ENCODE measurements around the gene SORCS2.
"Not testable (repeated sequence)": the region's sequence is repeated elsewhere in the genome, so short reads cannot be mapped to it uniquely, and the experiment has no call there.

The SORCS2 gene

GRCh38 chr4:7553280-7553679, 360.9 kb downstream of the SORCS2 start:
- no peak for DNase-seq (ENCODE audit: low spot score)

- no peak for DNase-seq (ENCODE audit: low spot score)
These were observed 362.6 kb downstream of the SORCS2 start for GRCh38 chr4:7554905-7555304.

GRCh38 chr4:7556558-7556957, 364.2 kb downstream of the SORCS2 start:
- DNase-seq (ENCODE audit: low spot score) = no peak

DNA sequence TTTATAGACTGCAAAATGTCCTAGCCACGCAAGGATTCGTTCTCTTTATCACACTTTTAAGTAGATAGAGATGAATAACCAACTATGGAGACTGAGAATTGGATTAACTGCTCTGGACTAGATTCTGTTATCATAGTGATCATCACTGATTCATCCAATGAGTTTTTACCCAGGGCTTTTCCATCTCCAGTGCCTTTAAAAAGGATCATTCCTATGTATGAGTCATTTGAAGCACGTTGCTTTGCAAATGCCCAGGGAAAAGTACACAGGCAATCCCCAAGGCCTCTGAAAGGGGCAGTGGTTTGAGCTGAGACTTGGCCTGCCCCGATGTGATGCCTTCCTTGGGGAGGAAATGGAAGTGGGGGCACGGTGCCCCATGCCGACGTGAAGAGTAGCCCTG, 365.1 kb downstream of the SORCS2 start:
- DNase-seq (ENCODE audit: low spot score) = no peak

DNA sequence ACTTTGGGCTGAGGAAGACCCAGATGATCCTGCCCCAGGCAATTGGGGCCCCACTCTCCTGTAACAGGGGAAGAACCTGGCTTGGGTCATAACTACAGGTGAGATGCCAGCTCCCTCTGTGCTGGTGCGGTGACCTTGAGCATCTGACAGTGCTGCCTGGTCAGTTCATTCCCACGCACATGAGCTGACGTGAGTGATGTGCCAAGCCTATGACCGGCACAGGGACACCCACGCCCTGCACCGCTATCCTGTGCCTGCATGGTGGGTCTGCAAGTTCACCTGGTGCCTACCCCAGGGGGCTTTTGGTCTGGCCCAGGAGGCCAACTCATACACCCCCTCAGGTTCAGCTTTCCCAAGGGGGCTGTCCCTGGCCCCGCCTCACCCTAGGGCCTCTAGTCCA, 366.1 kb downstream of the SORCS2 start:
- no peak for DNase-seq (ENCODE audit: low spot score)

DNA sequence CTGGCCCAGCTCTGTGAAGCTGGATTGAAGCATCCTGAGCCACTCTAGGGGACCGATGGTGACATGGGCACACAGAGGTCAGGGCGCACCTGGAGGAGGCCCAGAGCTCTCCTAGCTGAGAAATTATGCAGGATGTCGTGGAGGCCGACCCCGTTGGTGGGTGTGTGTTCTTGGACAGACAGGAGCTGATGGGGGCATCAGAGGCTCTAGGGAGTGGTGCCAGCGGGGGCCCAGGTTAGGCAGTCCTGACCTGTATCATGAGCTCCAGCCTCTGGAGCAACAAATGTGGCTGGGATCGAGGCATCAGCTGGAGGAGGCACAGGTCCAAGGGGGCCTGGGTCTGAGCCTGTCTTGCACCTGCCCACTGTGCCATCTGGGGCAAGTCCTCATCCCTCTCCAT, 367.0 kb downstream of the SORCS2 start:
- DNase-seq (ENCODE audit: low spot score) = no peak

DNA sequence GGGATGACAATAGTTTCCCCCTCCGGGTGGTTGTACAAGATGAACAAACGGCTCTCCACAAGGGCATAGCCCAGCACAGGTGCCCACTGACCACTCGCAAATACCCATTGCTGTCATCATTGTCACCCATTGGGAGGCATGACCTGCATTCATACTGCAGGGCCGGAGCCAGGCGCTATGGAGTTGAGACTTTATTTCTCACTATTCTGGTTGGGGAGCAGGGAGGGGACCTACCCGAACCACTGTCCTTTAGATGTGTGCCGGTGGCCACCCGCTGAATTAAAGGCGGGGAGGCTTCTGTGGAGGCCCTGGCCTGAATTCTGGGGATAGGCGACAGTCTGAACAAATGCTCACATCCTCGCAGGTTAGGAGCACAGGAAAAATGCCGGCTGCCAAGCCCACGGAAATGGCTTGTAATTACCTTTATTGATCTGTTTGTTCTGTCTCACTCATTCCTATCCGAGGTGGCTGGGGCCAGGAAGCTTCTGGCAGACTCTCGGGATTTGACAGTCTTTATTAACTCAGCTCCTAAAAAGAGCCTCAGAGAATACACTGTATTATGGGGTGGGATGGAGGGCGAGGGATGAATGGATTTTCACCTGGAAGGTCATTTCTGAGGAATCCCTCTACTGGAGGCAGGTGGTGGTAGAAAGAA, 367.5 kb downstream of the SORCS2 start:
- no peak for DNase-seq (ENCODE audit: low spot score)

DNA sequence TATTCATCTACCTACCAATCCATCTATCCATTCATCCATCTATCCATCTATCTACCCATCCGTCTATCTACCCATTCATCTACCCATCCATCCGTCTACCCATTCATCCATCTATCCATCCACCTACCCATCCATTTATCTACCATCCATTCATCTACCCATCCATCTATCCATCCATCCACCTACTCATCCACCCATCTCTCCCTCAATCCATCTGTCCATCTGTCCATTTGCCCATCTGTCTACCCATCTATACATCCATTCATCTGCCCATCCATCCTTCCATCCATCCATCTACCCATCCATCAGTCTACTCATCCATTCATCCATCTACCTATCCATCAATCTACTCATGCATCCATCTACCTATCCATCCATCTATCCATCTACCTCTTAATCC, 369.2 kb downstream of the SORCS2 start:
- DNase-seq (ENCODE audit: low spot score) = no peak

- DNase-seq (ENCODE audit: low spot score) = no peak
These were observed 371.9 kb downstream of the SORCS2 start for GRCh38 chr4:7564242-7564641.

GRCh38 chr4:7565483-7565882, 373.1 kb downstream of the SORCS2 start:
- DNase-seq (ENCODE audit: low spot score) = no peak

GRCh38 chr4:7569810-7570783, 377.8 kb downstream of the SORCS2 start:
- no peak for DNase-seq (ENCODE audit: low spot score)

GRCh38 chr4:7571001-7571400, 378.7 kb downstream of the SORCS2 start:
- no peak for DNase-seq (ENCODE audit: low spot score)

DNA sequence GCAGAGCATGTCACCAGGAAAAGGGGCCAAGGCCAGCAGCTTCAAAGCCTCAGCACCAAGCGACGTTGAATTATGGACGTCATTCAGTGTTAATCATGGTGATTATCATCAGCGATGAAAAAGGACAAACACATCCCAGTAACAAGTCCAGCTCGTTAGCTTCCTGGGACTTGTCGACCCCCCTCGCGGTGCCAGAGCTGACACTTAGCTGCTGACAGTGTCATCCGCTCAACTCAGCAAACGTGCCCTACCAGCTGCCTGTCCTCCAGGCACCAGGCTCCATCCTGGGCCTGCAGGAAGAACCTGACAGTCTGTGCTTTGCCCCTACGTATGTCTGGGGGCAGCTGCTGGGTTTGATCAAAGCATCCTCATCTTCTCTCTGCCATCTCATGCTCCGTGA, 379.4 kb downstream of the SORCS2 start:
- DNase-seq (ENCODE audit: low spot score) = no peak

- DNase-seq (ENCODE audit: low spot score) = no peak
These were observed 380.6 kb downstream of the SORCS2 start for GRCh38 chr4:7572894-7573293.

GRCh38 chr4:7573576-7574091, 381.3 kb downstream of the SORCS2 start:
- no peak for DNase-seq (ENCODE audit: low spot score)

DNA sequence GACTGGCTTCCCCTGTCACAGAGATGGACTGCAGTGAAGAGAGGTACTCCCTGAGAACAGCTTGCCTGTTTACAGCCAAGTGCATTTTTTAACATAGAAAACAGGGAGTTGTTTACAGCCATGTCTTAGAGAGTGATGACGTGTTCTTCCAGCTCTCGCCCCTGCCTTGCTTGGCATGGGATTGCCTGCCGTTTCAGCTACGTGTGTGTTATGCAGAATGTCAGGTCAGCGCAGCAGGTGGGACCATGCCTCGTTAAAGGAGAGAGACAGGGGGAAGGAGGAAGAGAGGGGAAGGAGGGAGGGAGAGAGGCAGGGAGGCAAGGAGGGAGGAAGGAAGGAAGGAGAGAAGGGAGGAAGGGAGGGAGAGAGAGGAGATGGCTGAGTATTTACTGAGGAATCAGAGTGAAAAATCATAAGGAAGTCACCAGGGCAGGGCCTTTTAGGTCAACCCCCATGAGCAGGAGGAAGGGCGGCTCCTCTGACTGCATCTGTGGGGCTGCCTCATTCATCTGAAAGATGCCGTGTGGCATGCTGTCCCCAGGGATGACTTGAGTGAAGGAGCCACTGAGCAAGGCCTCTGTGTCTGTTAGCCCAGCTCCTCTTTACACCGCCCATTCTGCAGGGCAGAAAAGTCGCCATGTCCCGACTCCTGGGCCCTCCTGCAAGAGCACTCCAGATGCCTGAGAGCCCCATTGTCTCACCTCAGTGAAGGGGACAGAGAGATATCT, 382.1 kb downstream of the SORCS2 start:
- DNase-seq (ENCODE audit: low spot score) = no peak

DNA sequence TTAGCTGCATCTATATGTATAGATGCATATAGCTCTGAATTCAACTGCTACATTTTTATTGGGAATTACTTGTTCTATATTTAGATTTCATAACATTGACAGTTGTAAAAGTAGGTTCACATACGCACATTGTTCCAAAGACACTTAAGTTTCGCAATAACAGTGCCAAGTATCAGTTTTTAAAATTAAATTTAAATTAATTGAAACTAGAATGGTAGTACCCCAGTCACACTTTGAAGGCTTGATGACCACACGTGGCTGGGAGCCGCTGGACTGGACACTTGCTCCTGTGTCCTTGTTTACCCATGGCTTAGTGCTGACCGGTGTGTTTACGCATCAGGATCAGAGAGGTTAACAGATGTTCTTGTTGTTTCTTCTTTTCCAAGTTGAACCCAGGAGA, 383.1 kb downstream of the SORCS2 start:
- no peak for DNase-seq (ENCODE audit: low spot score)

DNA sequence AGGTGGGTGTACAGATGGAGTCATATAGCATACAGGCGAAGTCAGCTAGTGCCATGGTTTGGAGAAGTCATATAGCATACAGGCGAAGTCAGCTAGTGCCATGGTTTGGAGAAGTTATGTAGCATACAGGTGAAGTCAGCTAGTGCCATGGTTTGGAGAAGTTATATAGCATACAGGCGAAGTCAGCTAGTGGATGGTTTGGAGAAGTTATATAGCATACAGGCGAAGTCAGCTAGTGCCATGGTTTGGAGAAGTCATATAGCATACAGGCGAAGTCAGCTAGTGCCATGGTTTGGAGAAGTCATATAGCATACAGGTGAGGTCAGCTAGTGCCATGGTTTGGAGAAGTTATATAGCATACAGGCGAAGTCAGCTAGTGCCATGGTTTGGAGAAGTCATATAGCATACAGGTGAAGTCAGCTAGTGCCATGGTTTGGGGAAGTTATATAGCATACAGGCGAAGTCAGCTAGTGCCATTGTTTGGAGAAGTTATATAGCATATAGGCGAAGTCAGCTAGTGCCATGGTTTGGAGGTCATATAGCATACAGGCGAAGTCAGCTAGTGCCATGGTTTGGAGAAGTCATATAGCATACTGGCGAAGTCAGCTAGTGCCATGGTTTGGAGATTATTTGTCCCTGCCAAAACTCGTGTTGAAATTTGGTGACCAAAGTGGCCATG, 385.2 kb downstream of the SORCS2 start:
- DNase-seq (ENCODE audit: low spot score) = not testable (repeated sequence)

- DNase-seq (ENCODE audit: low spot score) = no peak
These were observed 389.1 kb downstream of the SORCS2 start for GRCh38 chr4:7581477-7581876.

- no peak for DNase-seq (ENCODE audit: low spot score)
These were observed 390.2 kb downstream of the SORCS2 start for GRCh38 chr4:7582313-7583097.

- no peak for DNase-seq (ENCODE audit: low spot score)
These were observed 391.8 kb downstream of the SORCS2 start for GRCh38 chr4:7584098-7584497.

Measured in COLO829 (cell line).